K562 (cell line): ENCODE data around the gene MUCL1. TPM values are rescaled to one million over a fixed set of nuclear protein-coding genes. Genes with fewer than 3 reads are reported as not detected.
A peak's percentile ranks its signal among the peaks of the same experiment; 100 is the strongest.
"Not testable (repeated sequence)": the region's sequence is repeated elsewhere in the genome, so short reads cannot be mapped to it uniquely, and the experiment has no call there.

Experiments used
- ATAC-seq: fragments of 200-7000 bp; cut with Tn5 transposase; 3 replicates; pipeline ENCODE4 v1.9.1; 2020; ENCODE audit warnings: moderate library complexity
- BruUV-seq: library from RNA; stranded (reverse); fragments of 400-500 nt; replicated peaks from 2 replicates; lab custom pipeline; 2021; lab: Mats Ljungman, UMichigan
- CTCF ChIA-PET: fragments of 300-600 bp; formaldehyde crosslinking; extraction: SDS; loops from one replicate; lab custom pipeline; 2021; ENCODE audit warnings: low intra/inter-chr PET ratio; lab: Yijun Ruan, JAX
- POLR2A ChIA-PET: fragments of 300-600, 350-650 bp; sonication (Branson Sonifier 250); formaldehyde crosslinking; extraction: SDS; loops from one replicate; lab custom pipeline; 2021; ENCODE audit warnings: antibody characterized with exemption, inconsistent platforms; lab: Yijun Ruan, JAX
- DNase-seq, 4 experiments: peaks; one replicate each; pipeline versions ENCODE4 v3.0.0 to v3.0.0-alpha.2; 2011 to 2018; ENCODE audit warnings: low spot score in 3 of 4, mixed read lengths in 3 of 4; ENCODE audit errors: extremely low read depth in 1 of 4
- FAIRE-seq: peaks from 2 replicates; lab custom pipeline; 2011; peaks lifted over from hg19 to GRCh38; lab: Jason Lieb, UNC
- H2AFZ ChIP-seq: 2 replicates; pipeline ENCODE4 v1.6.0; 2011; ENCODE audit warnings: low read depth, low read length, control low read depth, inconsistent platforms
- H3K27ac ChIP-seq: fragments of 200-600 bp; 3 replicates; pipeline ENCODE4 v1.8.0; 2011; ENCODE audit warnings: low read depth, mild to moderate bottlenecking, control low read depth, inconsistent platforms, low read length, moderate library complexity, mixed read lengths; ENCODE audit errors: extremely low read depth
- H3K27me3 ChIP-seq, 2 experiments: fragments of 300-600 bp in 1 of 2; 2 replicates in 1 of 2; 3 replicates in 1 of 2; pipeline versions ENCODE4 v1.6.0 to v1.8.0; 2011; ENCODE audit warnings: inconsistent platforms in 2 of 2, low read length in 2 of 2, mild to moderate bottlenecking in 1 of 2, mixed read lengths in 1 of 2, moderate library complexity in 1 of 2; ENCODE audit not compliant: control insufficient read depth in 2 of 2, insufficient read depth in 2 of 2
- H3K36me3 ChIP-seq: fragments of 300-600 bp; 3 replicates; pipeline ENCODE4 v1.8.0; 2011; ENCODE audit warnings: mild to moderate bottlenecking, low read length, inconsistent platforms; ENCODE audit not compliant: control insufficient read depth, insufficient read depth
- H3K4me1 ChIP-seq, 2 experiments: fragments of 200-600 bp in 1 of 2; replicated peaks in 1 of 2; 2 replicates in 1 of 2; 3 replicates in 1 of 2; pipeline versions ENCODE4 v1.5.1 to v1.8.0; 2011; ENCODE audit warnings: inconsistent platforms in 2 of 2, low read length in 2 of 2, mild to moderate bottlenecking in 1 of 2, mixed read lengths in 1 of 2, moderate library complexity in 1 of 2; ENCODE audit not compliant: control insufficient read depth in 2 of 2, insufficient read depth in 2 of 2
- H3K4me2 ChIP-seq: 2 replicates; pipeline ENCODE4 v1.6.1; 2011; ENCODE audit warnings: low read length, control low read depth, inconsistent platforms, mixed read lengths; ENCODE audit not compliant: insufficient read depth
- H3K4me3 ChIP-seq: fragments of 200-600 bp; sonication (generic), shearing (Covaris generic); 2 replicates; pipeline ENCODE4 v1.5.1; 2016; ENCODE audit warnings: control low read depth, inconsistent platforms
- H3K79me2 ChIP-seq: fragments of 200-600 bp; 3 replicates; pipeline ENCODE4 v1.8.0; 2011; ENCODE audit warnings: low read length, inconsistent platforms; ENCODE audit not compliant: control insufficient read depth, insufficient read depth
- H3K9ac ChIP-seq, 2 experiments: 2 replicates each; pipeline versions ENCODE4 v1.6.0 to v1.6.1; 2011; ENCODE audit warnings: low read depth in 2 of 2, low read length in 2 of 2, control low read depth in 1 of 2, inconsistent platforms in 1 of 2, mild to moderate bottlenecking in 1 of 2, mixed read lengths in 1 of 2; ENCODE audit not compliant: insufficient read depth in 1 of 2
- H3K9me1 ChIP-seq: one replicate; pipeline ENCODE4 v1.6.0; 2011; ENCODE audit warnings: inconsistent platforms, mild to moderate bottlenecking, low read length, moderate library complexity; ENCODE audit not compliant: control insufficient read depth, insufficient read depth
- H3K9me3 ChIP-seq: replicated peaks from 2 replicates; pipeline ENCODE4 v1.5.1; 2011; ENCODE audit warnings: low read depth, low read length, inconsistent platforms; ENCODE audit not compliant: control insufficient read depth, insufficient read depth
- H4K20me1 ChIP-seq: replicated peaks from 2 replicates; pipeline ENCODE4 v1.6.1; 2011; ENCODE audit warnings: low read length, inconsistent platforms, mixed read lengths; ENCODE audit not compliant: control insufficient read depth, insufficient read depth
- CTBP1 ChIP-seq: fragments of 450-650 bp; IDR thresholded peaks from 2 replicates; pipeline ENCODE4 v1.6.1; 2016; ENCODE audit warnings: borderline replicate concordance
- EGR1 ChIP-seq: fragments of 450-650 bp; conservative IDR thresholded peaks from 2 replicates; pipeline ENCODE4 v1.6.1; 2017; ENCODE audit warnings: mild to moderate bottlenecking
- FOXA3 ChIP-seq, 2 experiments: fragments of 450-650 bp in 1 of 2; sonication (generic) in 1 of 2; formaldehyde crosslinking; IDR thresholded peaks in 1 of 2; conservative IDR thresholded peaks in 1 of 2; 2 replicates each; pipeline versions ENCODE4 v1.4.0 to v1.8.0; 2020 to 2022; ENCODE audit warnings: mild to moderate bottlenecking in 2 of 2, missing genetic modification reagents in 1 of 2
- NRF1 ChIP-seq, 2 experiments: fragments of 450-650 bp; IDR thresholded peaks in 1 of 2; conservative IDR thresholded peaks in 1 of 2; 2 replicates each; pipeline ENCODE4 v1.6.1; 2014; ENCODE audit warnings: mild to moderate bottlenecking in 2 of 2
- TFAP4 ChIP-seq: sonication (generic); formaldehyde crosslinking; IDR thresholded peaks from 2 replicates; pipeline ENCODE4 v1.8.0; 2022; ENCODE audit warnings: missing genetic modification reagents, mild to moderate bottlenecking, moderate library complexity, borderline replicate concordance
- WGBS: fragments of 100-300 bp; shearing (Covaris generic); methylation state at CpG from one replicate; pipeline ENCODE4 v1.1.6; 2016; ENCODE audit warnings: low coverage, mixed read lengths; ENCODE audit not compliant: insufficient coverage; ENCODE audit errors: missing lambda C conversion rate; 5-methylcytosine and 5-hydroxymethylcytosine counted together
- in situ Hi-C: fragments of 300-500 bp; cut with MboI; formaldehyde crosslinking; loops from 4 replicates; pipeline ENCODE4 v1.15.0; 2018; ENCODE audit warnings: inconsistent platforms, mixed read lengths
- intact Hi-C: fragments of 100-400 bp; cut with micrococcal nuclease; formaldehyde crosslinking; loops from 2 replicates; pipeline ENCODE4 v1.14.2; 2022
- polyA plus RNA-seq, 8 experiments: library from polyadenylated mRNA; depleted of rRNA in 4 of 8; stranded (reverse) in 5 of 8; unstranded in 3 of 8; fragments of >200 nt; fragmentation: Nextera tagmentation in 2 of 8; fragmentation: Illumina TruSeq in 1 of 8; extraction: Ambion mirVana in 2 of 8; extraction: Trizol in 1 of 8; gene quantifications; 2 replicates each; pipeline versions ENCODE4 v1.2.1 to v1.2.3, GENCODE V29; 2011 to 2014; ENCODE audit warnings: inconsistent platforms in 1 of 8, missing spikeins in 1 of 8
- total RNA-seq, 7 experiments: library from RNA; depleted of rRNA in 6 of 7; stranded (reverse); fragments of >200 nt in 6 of 7; fragmentation: Illumina TruSeq in 2 of 7; extraction: Trizol in 2 of 7; gene quantifications; 2 replicates each; pipeline versions ENCODE4 v1.2.1 to v1.2.3, GENCODE V29; 2011 to 2021; ENCODE audit warnings: low replicate concordance in 1 of 7

MUCL1 gene
- total and polyA plus RNA-seq, 9 of the 15 experiments (the other 6 are each of a cell fraction or from before 2014, with no cell fraction given), result not detected

- Histone ChIP-seq H2AFZ (peak overlapping the region; percentile 62; the same call in 1 of the 2 replicates), H3K4me2 (peak overlapping the region; percentile 58)
- ChIA-PET CTCF (interaction anchor here (0.6 kb wide), 1 partner anchor 176 kb away, joined by 3 read pairs; no protein-coding TSS in a partner anchor), POLR2A (interaction anchor here (0.6 kb wide), 1 partner anchor 942 kb away, joined by 3 read pairs; no protein-coding TSS in a partner anchor)
- 0% methylated on average over 11 of the region's 11 CpGs for WGBS
- H3K9me3 ChIP-seq, H3K9me1 ChIP-seq, H3K27me3 ChIP-seq, H3K36me3 ChIP-seq, H3K9ac ChIP-seq, H3K27ac ChIP-seq, ATAC-seq, H3K4me1 ChIP-seq, intact Hi-C loops, H3K79me2 ChIP-seq, in situ Hi-C loops, H3K4me3 ChIP-seq, DNase-seq, H4K20me1 ChIP-seq, FAIRE-seq, BruUV-seq: not testable (repeated sequence)
- TF ChIP-seq NRF1 (conservative IDR thresholded peaks at IDR 0.05 in 1 of 2, IDR thresholded peaks at IDR 0.05 in 1 of 2) (peak in 1 of 2 experiments; percentile 20; a peak in 1 of 4 replicates), FOXA3 (CRISPR knock-in tag; conservative IDR thresholded peaks at IDR 0.05 in 1 of 2, IDR thresholded peaks at IDR 0.05 in 1 of 2) (peak in 1 of 2 experiments; percentile 88; a peak in 2 of 4 replicates), CTBP1 (0 out of 2 replicates have a peak, but pooled peaks have one; percentile 25), EGR1 (peak; percentile 29; the same call in 1 of the 2 replicates), TFAP4 (CRISPR knock-in tag) (peak; percentile 17; the same call in 1 of the 2 replicates)
Measured at GRCh38 chr12:54888428-54888827, 34.1 kb downstream of the MUCL1 start.
